Gastrocnemius medialis (tissue), 4 donors: ENCODE measurements around the gene THBS4.

Experiments
- POLR2A ChIP-seq, 2 donors: fragments of 450-650 bp; IDR thresholded peaks; one replicate each; pipeline ENCODE4 v1.6.1; 2017; ENCODE audit warnings: antibody characterized with exemption in 2 of 2, mild to moderate bottlenecking in 2 of 2, moderate library complexity in 2 of 2
- TF ChIP-seq, protein P1 (sequence below), 5 experiments: fragments of 450-650 bp in 3 of 5; fragments of 200-600 bp in 2 of 5; sonication (generic) in 2 of 5; IDR thresholded peaks in 4 of 5; conservative IDR thresholded peaks in 1 of 5; 1 replicate in 4 of 5; 2 replicates in 1 of 5; pipeline ENCODE4 v1.5.1; 2016 to 2019; ENCODE audit warnings: antibody characterized with exemption in 5 of 5, mild to moderate bottlenecking in 3 of 5, moderate library complexity in 3 of 5

DNA sequence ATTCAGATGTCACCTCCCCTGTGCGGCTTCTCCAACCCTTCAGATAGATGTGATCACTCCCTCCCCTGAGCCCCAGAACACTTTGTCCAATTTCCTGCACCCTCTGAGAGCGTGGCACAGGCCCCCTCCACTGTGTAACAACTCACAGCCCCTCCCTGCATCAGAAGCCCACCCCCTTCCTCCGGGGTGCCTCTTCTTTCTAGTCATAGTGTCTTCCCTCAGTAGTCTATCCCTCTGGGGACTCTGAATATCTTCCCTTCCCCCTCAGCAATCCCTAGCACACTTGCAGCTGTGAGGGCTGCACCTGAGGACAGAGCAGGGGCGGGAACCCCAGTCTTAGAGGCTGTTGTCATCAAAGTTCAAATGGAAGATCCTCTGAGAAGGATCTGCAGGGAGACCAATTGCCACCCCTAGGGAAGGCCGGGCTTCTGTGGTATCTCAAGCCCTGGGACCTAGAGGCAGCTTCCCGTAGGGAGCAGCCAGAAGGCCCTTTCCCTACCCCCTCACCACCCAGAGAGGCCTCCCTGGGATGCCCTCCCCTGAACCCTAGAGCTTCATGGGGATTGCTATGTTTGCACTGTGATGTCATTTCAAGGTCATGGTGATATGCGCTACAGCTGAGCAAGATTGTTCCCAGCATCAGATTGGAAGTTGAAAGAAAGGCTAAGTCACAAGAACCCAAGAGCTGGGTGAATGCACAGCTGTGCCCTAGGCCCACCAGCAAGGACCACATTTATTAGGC, 70.7 kb downstream of the THBS4 start:
- TF ChIP-seq, protein P1, sequence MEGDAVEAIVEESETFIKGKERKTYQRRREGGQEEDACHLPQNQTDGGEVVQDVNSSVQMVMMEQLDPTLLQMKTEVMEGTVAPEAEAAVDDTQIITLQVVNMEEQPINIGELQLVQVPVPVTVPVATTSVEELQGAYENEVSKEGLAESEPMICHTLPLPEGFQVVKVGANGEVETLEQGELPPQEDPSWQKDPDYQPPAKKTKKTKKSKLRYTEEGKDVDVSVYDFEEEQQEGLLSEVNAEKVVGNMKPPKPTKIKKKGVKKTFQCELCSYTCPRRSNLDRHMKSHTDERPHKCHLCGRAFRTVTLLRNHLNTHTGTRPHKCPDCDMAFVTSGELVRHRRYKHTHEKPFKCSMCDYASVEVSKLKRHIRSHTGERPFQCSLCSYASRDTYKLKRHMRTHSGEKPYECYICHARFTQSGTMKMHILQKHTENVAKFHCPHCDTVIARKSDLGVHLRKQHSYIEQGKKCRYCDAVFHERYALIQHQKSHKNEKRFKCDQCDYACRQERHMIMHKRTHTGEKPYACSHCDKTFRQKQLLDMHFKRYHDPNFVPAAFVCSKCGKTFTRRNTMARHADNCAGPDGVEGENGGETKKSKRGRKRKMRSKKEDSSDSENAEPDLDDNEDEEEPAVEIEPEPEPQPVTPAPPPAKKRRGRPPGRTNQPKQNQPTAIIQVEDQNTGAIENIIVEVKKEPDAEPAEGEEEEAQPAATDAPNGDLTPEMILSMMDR (IDR thresholded peaks at IDR 0.05 in 4 of 5, conservative IDR thresholded peaks at IDR 0.05 in 1 of 5), result no peak
- no peak for TF ChIP-seq POLR2A (IDR thresholded peaks at IDR 0.05)
